Activated naive CD4-positive, alpha-beta T cell treated with anti-CD3 and anti-CD28 coated beads, Interleukin-2, amount 10 ng/mL, durations not matched to agents 7 days and 5 days (primary cell): ENCODE data around the gene CDH4.

Experiments
- CTCF ChIA-PET: fragments of 350-600 bp; sonication (Branson Sonifier 250); formaldehyde crosslinking; loops from one replicate; lab custom pipeline; 2021; ENCODE audit warnings: antibody characterized with exemption; lab: Charles Lee
- DNase-seq: peaks from one replicate; pipeline ENCODE4 v3.0.0-alpha.2; 2020
- H3K27ac Mint-ChIP-seq: one replicate; pipeline ENCODE4 v1.8.0; 2021; ENCODE audit warnings: mild to moderate bottlenecking, moderate library complexity, mixed read lengths
- H3K27me3 Mint-ChIP-seq: one replicate; pipeline ENCODE4 v1.8.0; 2021; ENCODE audit warnings: mild to moderate bottlenecking, mixed read lengths
- H3K36me3 Mint-ChIP-seq: one replicate; pipeline ENCODE4 v1.8.0; 2021; ENCODE audit warnings: mixed read lengths
- H3K4me1 Mint-ChIP-seq: one replicate; pipeline ENCODE4 v1.8.0; 2021; ENCODE audit warnings: mixed read lengths
- H3K4me3 Mint-ChIP-seq: one replicate; pipeline ENCODE4 v1.8.0; 2021; ENCODE audit warnings: mild to moderate bottlenecking, moderate library complexity, mixed read lengths
- H3K9me3 Mint-ChIP-seq: one replicate; pipeline ENCODE4 v1.8.0; 2021; ENCODE audit warnings: mixed read lengths

The CDH4 gene

DNA sequence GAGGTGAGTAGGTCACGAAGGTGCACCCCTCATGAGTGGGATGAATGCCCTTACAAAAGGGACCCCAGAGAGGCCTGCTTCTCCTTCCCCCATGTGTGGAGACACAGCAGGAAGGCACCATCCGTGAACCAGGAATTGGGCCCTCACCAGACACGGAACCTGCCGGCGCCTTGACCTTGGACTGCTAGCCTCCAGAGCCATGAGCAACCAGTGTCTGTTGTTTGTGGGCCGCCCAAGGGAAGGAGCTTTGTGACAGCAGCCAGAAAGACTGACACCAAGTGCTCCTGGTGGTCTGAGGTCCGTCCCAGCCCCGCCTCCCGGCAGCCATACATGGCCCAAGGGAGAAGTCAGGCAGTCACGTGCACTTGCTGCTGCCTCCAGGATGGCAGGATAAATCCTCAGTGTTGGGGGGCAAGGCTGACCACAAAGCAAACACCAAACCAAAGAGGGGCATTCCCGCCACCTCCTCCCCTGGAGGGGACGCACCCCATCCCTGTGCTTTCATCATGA is 29.3 kb downstream of the CDH4 start:
- no peaks in the 10 kb centered on the region for H3K4me1 Mint-ChIP-seq
- no peak overlapping the region for H3K4me3 Mint-ChIP-seq
- no peak for DNase-seq
- H3K27ac Mint-ChIP-seq = no peak overlapping the region
- no peaks in the 10 kb centered on the region for H3K27me3 Mint-ChIP-seq
- peaks cover 4% of the 10 kb centered on the region for H3K36me3 Mint-ChIP-seq
- H3K9me3 Mint-ChIP-seq = peaks cover 18% of the 10 kb centered on the region
- CTCF ChIA-PET = no interaction called here

DNA sequence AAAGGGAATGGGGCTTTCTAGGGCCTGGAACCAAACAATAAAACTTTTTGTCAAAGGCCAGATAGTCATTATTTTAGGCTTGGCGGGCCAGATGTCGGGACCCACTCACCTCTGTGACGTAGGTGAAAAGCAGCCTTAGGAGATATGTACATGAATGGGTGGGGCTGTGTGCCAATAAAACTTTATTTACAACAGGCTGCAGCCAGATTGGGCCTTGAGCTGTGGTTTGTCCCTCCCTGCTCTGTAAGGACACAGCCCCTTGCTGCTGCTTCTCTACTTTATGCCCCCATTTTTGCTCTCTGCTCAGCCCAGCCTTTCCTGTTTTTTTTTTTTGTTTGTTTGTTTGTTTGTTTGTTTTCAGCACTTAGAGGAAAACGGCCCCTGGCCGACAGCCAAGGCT is 32.7 kb downstream of the CDH4 start:
- no peak for DNase-seq
- CTCF ChIA-PET = no interaction called here
- H3K4me1 Mint-ChIP-seq = no peaks in the 10 kb centered on the region
- H3K4me3 Mint-ChIP-seq = no peak overlapping the region
- H3K9me3 Mint-ChIP-seq = peaks cover 18% of the 10 kb centered on the region
- H3K36me3 Mint-ChIP-seq = peaks cover 4% of the 10 kb centered on the region
- no peaks in the 10 kb centered on the region for H3K27me3 Mint-ChIP-seq
- H3K27ac Mint-ChIP-seq = no peak overlapping the region

- Mint-ChIP-seq H3K9me3 (peaks cover 18% of the 10 kb centered on the region), H3K27me3 (no peaks in the 10 kb centered on the region), H3K27ac (no peak overlapping the region), H3K36me3 (peaks cover 4% of the 10 kb centered on the region), H3K4me1 (no peaks in the 10 kb centered on the region), H3K4me3 (no peak overlapping the region)
- CTCF ChIA-PET = no interaction called here
- DNase-seq = no peak
Observed at GRCh38 chr20:61285152-61285645, 33.1 kb downstream of the CDH4 start.

DNA sequence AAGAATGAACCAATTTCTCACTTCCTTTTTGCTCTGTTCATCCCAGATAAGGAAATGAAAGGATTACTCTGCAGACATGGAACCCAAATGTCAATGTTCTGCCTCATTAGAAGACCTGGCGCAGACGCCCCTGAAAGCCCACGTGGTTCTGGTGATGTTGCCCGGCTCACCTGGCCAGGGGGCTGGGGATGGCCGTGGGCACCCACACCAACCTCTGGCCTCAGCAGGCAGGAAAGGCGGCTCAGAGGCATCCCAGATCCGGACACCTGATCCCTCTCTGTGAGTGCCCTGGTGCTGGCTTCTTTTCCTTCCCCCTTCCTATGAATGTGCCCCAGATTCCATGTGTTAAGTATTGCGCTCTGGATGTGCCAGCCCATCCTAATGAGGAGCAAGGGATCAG is 33.6 kb downstream of the CDH4 start:
- CTCF ChIA-PET = no interaction called here
- H3K36me3 Mint-ChIP-seq = peaks cover 4% of the 10 kb centered on the region
- H3K27ac Mint-ChIP-seq = no peak overlapping the region
- H3K4me1 Mint-ChIP-seq = no peaks in the 10 kb centered on the region
- H3K27me3 Mint-ChIP-seq = no peaks in the 10 kb centered on the region
- DNase-seq = no peak
- H3K9me3 Mint-ChIP-seq = peaks cover 18% of the 10 kb centered on the region
- no peak overlapping the region for H3K4me3 Mint-ChIP-seq

DNA sequence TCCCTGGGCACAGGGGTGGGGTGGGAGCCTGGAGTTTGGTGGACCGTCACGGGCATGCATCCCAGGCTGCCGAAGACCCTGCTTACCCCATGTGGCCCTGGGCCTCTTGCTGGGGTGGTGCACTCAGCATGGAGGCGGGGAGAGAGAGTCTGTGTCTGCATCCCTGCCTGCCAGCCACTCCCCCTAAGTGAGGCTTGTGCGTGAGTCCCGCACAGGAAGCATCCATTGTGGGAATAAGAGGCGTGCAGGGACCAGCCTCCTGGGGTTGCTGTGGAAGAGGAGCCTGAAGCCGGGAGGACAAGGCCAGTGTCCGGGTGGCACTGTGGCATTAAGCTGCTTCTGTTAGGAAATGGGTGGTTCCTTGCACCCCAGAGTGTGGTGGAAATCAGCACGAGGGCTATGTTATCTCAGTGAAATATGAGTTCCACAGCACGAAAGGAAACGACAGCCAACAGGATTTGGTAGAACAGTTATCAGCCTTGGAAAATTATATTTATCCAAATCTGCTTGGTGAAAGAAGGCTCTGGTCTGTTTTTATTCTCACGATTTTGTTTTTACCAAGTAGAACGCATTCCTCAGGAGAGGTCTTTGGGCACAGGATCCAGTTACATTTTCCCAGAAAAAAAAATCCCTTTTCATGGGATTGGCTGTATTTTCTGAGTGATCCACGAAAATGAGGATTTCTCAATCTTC is 35.7 kb downstream of the CDH4 start:
- no peak for DNase-seq
- no peaks in the 10 kb centered on the region for H3K4me1 Mint-ChIP-seq
- H3K4me3 Mint-ChIP-seq = no peak overlapping the region
- H3K36me3 Mint-ChIP-seq = peaks cover under 1% of the 10 kb centered on the region
- no peaks in the 10 kb centered on the region for H3K27me3 Mint-ChIP-seq
- no peak overlapping the region for H3K27ac Mint-ChIP-seq
- CTCF ChIA-PET = no interaction called here
- peaks cover 16% of the 10 kb centered on the region for H3K9me3 Mint-ChIP-seq

GRCh38 chr20:61288331-61288784 is 36.3 kb downstream of the CDH4 start:
- Mint-ChIP-seq H3K27ac (no peak overlapping the region), H3K4me3 (no peak overlapping the region), H3K9me3 (peaks cover 15% of the 10 kb centered on the region), H3K27me3 (no peaks in the 10 kb centered on the region), H3K4me1 (no peaks in the 10 kb centered on the region), H3K36me3 (no peaks in the 10 kb centered on the region)
- CTCF ChIA-PET = no interaction called here
- DNase-seq = no peak

DNA sequence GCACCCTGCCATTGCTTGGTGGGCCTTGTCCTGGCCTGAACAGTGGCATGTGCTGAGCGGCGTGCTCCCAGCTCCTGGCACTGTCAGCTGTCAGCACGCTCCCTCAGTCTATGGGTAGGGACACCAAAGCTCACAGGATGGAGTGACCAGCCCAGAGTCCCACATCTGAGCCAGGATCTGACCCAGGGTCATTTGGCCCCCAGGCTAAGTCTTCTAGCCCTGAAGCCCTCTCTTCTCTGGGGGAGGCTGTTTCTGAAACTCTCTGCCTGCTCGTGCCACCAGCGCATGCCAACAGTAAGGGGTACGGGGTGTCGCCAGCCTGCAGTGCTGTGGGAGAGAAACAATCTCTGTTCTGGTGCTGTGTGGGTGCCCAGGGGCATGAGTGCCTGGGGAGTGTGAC is 37.1 kb downstream of the CDH4 start:
- no peak for DNase-seq
- Mint-ChIP-seq H3K4me1 (no peaks in the 10 kb centered on the region), H3K36me3 (no peaks in the 10 kb centered on the region), H3K27ac (no peak overlapping the region), H3K27me3 (no peaks in the 10 kb centered on the region), H3K4me3 (no peak overlapping the region), H3K9me3 (peaks cover 12% of the 10 kb centered on the region)
- CTCF ChIA-PET = no interaction called here

DNA sequence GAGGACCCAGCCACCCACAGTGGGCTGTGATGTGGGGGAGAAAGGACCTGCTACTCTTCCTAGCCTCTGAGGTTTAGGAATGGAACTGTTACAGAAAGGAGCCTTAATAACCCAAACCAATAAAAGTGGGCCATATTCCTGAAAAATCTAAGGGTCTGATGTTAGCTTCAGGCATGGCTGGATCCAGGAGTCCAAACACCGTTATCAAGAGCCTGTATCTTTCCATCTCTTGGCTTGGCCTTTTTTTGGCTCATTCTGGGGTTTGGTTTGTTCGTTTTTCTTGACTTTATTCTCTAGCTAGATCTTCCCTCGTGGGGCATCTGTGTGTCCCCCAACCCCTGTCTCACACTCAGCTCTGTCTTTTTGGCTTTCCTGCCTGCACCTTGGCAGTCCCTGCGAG is 38.7 kb downstream of the CDH4 start:
- Mint-ChIP-seq H3K36me3 (no peaks in the 10 kb centered on the region), H3K27me3 (no peaks in the 10 kb centered on the region), H3K4me3 (no peak overlapping the region), H3K9me3 (peaks cover 8% of the 10 kb centered on the region), H3K4me1 (no peaks in the 10 kb centered on the region), H3K27ac (no peak overlapping the region)
- CTCF ChIA-PET = no interaction called here
- no peak for DNase-seq

DNA sequence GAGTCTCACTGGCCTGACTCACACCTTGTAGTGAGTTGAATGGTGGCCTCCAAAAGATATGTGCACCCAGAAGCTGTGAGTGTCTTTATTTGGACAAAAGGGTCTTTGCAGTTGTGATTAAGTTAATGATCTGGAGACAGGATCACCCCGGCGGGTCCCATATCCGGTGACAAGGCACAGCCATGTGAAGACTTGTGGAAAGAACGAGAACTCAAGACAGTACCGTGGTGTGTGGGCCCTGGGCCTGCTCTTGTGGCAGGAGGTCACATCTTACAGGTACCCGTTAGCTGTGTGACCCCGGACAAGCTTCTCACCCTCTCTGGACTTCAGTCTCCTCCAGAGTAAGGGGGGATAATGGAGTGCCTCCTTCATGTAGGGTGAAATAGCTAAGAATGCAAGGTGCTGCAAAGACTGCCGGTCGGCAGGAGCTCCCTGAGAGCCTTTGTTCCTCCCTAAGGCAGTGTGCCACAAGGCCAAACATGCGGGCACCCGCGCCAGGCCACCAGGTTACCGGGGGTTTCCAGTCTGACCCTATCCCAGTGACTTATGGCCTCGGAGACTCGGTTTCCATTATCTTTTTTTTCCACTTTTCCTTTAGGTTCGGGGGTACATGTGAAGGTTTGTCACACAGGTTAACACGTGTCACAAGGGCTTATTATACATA is 39.2 kb downstream of the CDH4 start:
- CTCF ChIA-PET = no interaction called here
- Mint-ChIP-seq H3K27me3 (no peaks in the 10 kb centered on the region), H3K36me3 (no peaks in the 10 kb centered on the region), H3K4me3 (no peak overlapping the region), H3K4me1 (no peaks in the 10 kb centered on the region), H3K27ac (no peak overlapping the region), H3K9me3 (peaks cover 5% of the 10 kb centered on the region)
- no peak for DNase-seq

- no peaks in the 10 kb centered on the region for H3K4me1 Mint-ChIP-seq
- H3K27ac Mint-ChIP-seq = no peak overlapping the region
- H3K4me3 Mint-ChIP-seq = no peak overlapping the region
- no peaks in the 10 kb centered on the region for H3K36me3 Mint-ChIP-seq
- H3K9me3 Mint-ChIP-seq = peaks cover 9% of the 10 kb centered on the region
- no peaks in the 10 kb centered on the region for H3K27me3 Mint-ChIP-seq
- no peak for DNase-seq
- CTCF ChIA-PET = no interaction called here
Observed at GRCh38 chr20:61292391-61292790, 40.3 kb downstream of the CDH4 start.

GRCh38 chr20:61292821-61293612 is 41.0 kb downstream of the CDH4 start:
- Mint-ChIP-seq H3K9me3 (peaks cover 9% of the 10 kb centered on the region), H3K27me3 (no peaks in the 10 kb centered on the region), H3K36me3 (no peaks in the 10 kb centered on the region), H3K27ac (no peak overlapping the region), H3K4me1 (no peaks in the 10 kb centered on the region), H3K4me3 (no peak overlapping the region)
- no peak for DNase-seq
- CTCF ChIA-PET = no interaction called here

DNA sequence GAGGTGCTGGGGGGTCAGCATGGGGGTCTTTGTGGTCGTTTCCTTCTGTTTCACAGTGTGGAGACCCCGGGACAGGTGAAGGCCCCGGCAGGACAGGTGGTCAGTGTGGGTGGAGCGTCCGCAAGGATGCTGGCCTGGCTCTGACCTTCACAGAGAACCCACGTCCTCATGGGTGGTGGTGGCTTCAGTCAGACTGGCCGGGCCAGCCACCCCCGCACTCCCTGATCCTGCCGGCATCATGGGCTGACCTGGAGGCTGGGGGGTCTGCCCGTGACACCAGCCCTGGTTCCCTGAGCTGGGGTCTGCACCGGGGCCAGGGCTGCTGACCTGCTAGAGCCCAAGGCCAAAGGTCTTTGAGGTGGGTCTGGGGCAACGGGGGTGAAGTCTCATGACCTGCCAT is 41.9 kb downstream of the CDH4 start:
- Mint-ChIP-seq H3K27me3 (no peaks in the 10 kb centered on the region), H3K36me3 (no peaks in the 10 kb centered on the region), H3K27ac (no peak overlapping the region), H3K4me1 (no peaks in the 10 kb centered on the region), H3K9me3 (peaks cover 9% of the 10 kb centered on the region), H3K4me3 (no peak overlapping the region)
- CTCF ChIA-PET = no interaction called here
- no peak for DNase-seq

DNA sequence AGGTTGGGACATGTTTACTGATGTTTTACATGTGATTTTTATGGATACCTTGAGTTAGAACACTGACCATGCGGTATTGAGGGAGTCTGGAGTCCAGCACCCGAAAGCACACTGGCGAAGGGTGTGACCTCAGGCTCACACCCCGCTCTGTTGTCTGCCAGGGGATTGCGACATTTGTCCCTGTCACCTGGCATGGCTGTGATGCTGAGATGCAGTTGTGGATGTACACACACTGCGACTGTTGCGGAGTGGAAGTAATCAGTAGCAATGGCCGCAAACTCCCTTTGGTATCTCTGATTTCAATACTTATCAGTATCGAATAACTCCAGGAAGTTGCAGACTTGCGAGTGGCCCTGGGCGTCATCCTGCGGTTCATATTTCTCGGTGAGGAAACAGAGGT is 43.2 kb downstream of the CDH4 start:
- no peaks in the 10 kb centered on the region for H3K4me1 Mint-ChIP-seq
- H3K9me3 Mint-ChIP-seq = peaks cover 9% of the 10 kb centered on the region
- H3K36me3 Mint-ChIP-seq = no peaks in the 10 kb centered on the region
- DNase-seq = no peak
- no peaks in the 10 kb centered on the region for H3K27me3 Mint-ChIP-seq
- no peak overlapping the region for H3K4me3 Mint-ChIP-seq
- CTCF ChIA-PET = no interaction called here
- no peak overlapping the region for H3K27ac Mint-ChIP-seq
